GM13977 (cell line): ENCODE measurements around the gene C8A.

Experiments used
- DNase-seq: peaks from one replicate; pipeline ENCODE4 v3.0.0; 2012; ENCODE audit warnings: low spot score
- in situ Hi-C: fragments of 300-500 bp; cut with MboI; formaldehyde crosslinking; loops from one replicate; pipeline ENCODE4 v1.12.0; 2022; ENCODE audit warnings: low sequenced_read_pairs, low pct_unique_long_range_greater_than_20kb, mixed read lengths, inconsistent platforms; ENCODE audit not compliant: unreplicated experiment
- TF ChIP-seq, protein P1 (sequence below): IDR thresholded peaks from 2 replicates; pipeline ENCODE4 v1.5.1; 2012; ENCODE audit warnings: mild to moderate bottlenecking, control low read depth; ENCODE audit not compliant: insufficient read depth; ENCODE audit errors: extremely low read depth, missing control alignments

C8A gene

DNA sequence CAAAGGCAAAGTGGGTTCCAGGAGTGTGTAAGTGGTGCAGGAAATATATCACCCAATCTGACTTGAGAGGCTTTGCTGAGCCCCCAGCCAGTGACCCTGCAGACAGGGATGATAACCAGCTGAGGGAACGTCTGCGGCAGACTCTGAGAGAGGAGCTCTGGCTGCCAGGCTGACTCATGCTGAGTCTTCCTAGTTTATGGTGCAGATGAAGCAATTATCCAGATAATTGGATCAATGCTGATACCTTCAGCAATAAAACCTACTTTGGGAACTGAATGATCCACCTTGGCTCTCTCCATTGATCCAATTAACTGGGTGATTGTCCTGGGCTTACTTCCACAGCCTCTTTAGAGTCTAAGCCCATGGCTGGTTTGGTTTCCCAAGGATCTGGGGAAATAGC lies 103.9 kb downstream of the C8A start:
- in situ Hi-C loops: no loop called here
- TF ChIP-seq, protein P1, sequence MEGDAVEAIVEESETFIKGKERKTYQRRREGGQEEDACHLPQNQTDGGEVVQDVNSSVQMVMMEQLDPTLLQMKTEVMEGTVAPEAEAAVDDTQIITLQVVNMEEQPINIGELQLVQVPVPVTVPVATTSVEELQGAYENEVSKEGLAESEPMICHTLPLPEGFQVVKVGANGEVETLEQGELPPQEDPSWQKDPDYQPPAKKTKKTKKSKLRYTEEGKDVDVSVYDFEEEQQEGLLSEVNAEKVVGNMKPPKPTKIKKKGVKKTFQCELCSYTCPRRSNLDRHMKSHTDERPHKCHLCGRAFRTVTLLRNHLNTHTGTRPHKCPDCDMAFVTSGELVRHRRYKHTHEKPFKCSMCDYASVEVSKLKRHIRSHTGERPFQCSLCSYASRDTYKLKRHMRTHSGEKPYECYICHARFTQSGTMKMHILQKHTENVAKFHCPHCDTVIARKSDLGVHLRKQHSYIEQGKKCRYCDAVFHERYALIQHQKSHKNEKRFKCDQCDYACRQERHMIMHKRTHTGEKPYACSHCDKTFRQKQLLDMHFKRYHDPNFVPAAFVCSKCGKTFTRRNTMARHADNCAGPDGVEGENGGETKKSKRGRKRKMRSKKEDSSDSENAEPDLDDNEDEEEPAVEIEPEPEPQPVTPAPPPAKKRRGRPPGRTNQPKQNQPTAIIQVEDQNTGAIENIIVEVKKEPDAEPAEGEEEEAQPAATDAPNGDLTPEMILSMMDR: no peak
- no peak for DNase-seq

DNA sequence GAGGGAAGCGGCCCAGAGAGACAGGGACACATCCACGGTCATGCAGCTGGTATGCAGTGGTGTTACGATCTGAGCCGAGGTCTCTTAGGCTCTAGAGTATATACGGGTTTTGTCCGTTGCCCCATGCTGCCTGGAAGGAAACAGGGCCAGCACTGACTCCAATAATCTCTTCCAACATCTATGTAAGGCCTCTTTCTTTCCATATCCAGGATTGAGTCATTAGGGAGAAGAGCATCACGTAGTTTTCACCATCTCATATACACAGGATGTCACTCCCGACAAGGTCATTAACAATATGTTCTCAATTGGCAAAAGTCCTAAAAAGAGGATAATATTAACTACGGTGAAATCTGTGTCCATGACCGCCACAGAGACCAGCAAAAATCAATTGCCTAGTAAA lies 106.8 kb downstream of the C8A start:
- in situ Hi-C loops: no loop called here
- DNase-seq: no peak
- TF ChIP-seq, protein P1: no peak

DNA sequence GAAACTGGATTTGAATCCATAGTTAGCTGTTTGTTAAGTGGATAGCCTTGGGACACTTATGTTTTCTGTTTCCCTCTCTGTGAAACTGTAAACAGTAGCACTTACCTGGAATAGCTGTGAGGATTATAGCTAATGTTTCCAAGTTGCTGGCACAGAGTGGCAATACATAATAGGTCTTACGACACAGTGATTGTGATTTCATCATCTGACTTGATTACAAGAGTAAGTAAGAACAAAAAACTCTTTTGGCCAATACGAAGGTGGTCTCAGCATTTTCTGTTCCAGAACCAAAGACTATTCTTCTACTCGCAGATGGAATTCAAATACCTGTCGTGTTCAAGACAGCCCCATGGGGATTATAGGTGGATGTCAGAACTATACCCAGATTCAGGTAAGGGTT lies 109.1 kb downstream of the C8A start:
- DNase-seq: no peak
- in situ Hi-C loops: no loop called here
- TF ChIP-seq, protein P1: no peak

DNA sequence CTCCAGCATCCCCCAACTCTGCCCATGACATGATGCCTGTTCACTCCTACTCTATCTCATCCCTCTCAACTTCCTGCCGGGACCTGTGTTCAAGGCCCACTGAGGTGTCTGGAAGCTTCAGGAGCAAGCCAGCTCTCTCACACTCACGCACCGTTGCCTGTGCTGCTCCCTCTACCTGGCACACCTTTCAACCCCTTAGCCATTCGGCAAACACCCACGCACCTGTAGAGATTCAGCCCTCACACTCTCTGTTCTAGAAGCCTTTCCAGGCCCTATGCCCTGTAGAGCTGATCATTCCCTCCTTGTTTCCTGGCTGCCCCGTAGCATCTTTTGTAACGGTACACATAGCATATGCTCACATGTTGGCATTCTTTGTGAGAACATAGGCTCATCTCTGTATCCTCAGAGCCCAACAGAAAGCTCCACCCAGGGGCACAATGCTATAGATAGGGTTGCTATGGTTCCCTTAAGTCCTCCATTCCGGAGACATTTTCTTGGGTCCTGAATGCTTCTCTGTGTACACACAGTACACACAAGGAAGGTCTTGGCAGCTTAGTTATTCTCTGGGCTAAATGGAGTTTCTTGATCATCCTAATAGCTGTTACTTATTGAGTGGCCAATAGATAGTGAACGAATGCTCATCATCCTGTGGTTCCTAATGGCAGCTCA lies 109.9 kb downstream of the C8A start:
- TF ChIP-seq, protein P1: no peak
- no peak for DNase-seq
- in situ Hi-C loops: no loop called here

DNA sequence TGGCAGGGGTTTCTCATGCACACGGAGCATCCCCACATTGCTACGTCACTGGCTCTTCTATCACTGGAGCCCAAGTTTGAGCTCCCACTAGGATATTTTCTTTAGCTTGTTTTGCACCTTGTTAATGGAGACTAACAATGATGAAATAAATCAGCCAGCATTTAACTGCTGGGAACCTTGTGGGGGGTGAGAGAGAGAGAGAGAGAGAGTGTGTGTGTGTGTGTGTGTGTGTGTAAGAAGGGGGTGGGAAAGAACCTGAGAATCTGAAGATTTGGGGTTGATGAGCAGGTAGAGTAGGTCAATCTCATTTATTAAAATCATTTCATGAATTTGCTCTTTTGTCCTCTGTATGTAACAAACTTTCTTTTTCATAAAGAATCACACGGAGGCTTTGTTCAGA lies 110.6 kb downstream of the C8A start:
- in situ Hi-C loops: no loop called here
- no peak for DNase-seq
- TF ChIP-seq, protein P1: no peak

DNA sequence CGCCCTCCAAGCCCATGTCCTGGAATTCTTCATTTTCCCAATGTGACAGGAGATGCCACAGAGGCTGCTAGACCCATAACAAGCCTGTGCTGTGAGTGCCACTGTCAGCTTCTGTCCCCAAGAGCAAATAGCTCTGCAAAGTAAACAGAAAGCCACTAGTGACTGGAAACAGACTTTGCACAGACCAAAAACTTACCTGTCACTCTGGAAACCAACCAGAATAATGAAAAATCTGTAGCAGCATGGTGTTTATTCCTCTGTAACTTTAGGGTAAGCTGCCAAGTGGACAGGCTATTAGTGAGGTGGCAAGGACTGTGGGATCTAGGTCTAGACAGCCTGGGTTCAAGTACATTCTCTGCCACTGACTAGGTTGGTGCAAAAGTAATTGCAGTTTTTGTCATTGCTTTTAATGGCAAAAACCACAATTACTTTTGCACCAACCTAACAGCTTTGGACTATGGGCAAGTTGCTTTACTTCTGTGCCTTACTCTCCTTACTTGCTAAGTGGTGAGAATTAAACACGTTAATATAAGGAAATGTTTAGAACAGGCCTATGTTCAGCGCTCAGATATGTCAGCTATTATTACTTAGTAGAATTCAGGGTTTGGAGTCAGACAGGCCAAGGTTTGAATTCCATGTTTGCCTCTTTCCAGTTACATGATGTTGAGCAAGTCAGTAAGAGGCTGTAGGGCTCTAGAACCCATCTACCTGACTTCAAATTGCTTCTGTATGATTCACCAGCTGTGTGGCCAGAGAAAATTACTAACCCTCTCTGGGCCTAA lies 111.5 kb downstream of the C8A start, which contains the start of gene C8B:
C8B (minus strand) TSS at position 100 of the 782 bp plus-strand sequence; CDS start at position 33, 67 bp downstream.
- in situ Hi-C loops: no loop called here
- DNase-seq: no peak
- TF ChIP-seq, protein P1: no peak
